HG03432 (cell line): ENCODE data around the gene CDK6.
"Not testable (repeated sequence)": the region's sequence is repeated elsewhere in the genome, so short reads cannot be mapped to it uniquely, and the experiment has no call there.

ENCODE experiments used
- ATAC-seq: cut with Tn5 transposase; IDR thresholded peaks from one replicate; pipeline ENCODE4 v1.9.1; 2021; ENCODE audit warnings: mild to moderate bottlenecking, moderate library complexity; ENCODE audit not compliant: unreplicated experiment

CDK6 gene

GRCh38 chr7:92836489-92836999 is at the start of gene CDK6:
Gene CDK6 (minus strand): TSS chr7:92836573. CDS start chr7:92833323, 3,250 bp downstream.
- peak; percentile 44 for ATAC-seq

DNA sequence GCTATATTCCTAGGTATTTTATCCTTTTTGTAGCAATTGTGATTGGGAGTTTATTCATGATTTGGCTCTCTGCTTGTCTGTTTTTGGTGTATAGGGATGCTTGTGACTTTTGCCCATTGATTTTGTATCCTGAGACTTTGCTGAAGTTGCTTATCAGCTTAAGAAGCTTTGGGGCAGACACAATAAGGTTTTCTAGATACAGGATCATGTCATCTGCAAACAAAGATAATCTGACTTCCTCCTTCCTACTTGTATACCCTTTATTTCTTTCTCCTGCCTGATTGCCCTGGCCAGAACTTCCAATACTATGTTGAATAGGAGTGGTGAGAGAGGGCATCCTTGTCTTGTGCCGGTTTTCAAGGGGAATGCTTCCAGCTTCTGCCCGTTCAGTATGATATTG is 49.7 kb upstream of the CDK6 start:
- ATAC-seq, result not testable (repeated sequence)

DNA sequence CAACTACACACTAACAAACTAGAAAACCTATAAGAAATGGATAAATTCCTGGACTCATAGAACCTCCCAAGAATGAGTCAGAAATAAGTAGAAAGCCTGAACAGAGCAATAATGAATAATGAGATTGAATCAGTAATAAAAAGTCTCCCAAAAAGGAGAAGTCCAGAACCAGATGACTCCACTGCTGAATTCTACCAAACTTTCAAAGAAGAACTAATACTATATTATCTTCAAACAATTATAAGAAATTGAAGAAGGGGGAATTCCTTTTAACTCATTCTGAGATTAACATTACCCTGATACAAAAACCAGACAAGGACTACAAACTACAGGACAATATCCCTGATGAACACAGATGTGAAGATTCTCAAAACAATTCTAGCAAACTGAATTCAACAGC is 47.8 kb upstream of the CDK6 start:
- no peak for ATAC-seq

GRCh38 chr7:92882760-92883159 is 46.4 kb upstream of the CDK6 start:
- no peak for ATAC-seq

- no peak for ATAC-seq
Observed at GRCh38 chr7:92881091-92881485, 44.7 kb upstream of the CDK6 start.

- peak; percentile 53 for ATAC-seq
Observed at GRCh38 chr7:92880212-92881090, 44.1 kb upstream of the CDK6 start.

- no peak for ATAC-seq
Observed at GRCh38 chr7:92877367-92877766, 41.0 kb upstream of the CDK6 start.

- no peak for ATAC-seq
Observed at GRCh38 chr7:92876836-92877235, 40.5 kb upstream of the CDK6 start.

- peak; percentile 62 for ATAC-seq
Observed at GRCh38 chr7:92875719-92876118, 39.3 kb upstream of the CDK6 start.

DNA sequence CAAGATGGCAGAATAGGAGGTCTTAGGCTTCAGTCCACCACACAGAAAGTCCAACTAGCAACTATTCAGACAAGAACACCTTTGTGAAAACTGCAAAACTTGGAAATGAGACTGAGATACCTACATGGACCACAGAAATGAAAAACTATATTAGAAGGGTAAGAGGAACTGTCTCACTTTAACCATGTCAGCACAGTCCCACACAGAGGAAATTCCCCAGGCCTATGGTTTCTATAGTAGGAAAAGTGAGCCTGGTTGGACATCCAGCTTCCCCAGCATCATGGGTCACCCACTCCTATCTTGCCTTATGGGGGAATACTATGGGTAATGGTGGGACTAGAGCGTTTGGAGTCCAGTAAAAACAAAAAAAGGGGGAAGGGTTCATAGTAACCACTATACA is 38.8 kb upstream of the CDK6 start:
- peak; percentile 12 for ATAC-seq

DNA sequence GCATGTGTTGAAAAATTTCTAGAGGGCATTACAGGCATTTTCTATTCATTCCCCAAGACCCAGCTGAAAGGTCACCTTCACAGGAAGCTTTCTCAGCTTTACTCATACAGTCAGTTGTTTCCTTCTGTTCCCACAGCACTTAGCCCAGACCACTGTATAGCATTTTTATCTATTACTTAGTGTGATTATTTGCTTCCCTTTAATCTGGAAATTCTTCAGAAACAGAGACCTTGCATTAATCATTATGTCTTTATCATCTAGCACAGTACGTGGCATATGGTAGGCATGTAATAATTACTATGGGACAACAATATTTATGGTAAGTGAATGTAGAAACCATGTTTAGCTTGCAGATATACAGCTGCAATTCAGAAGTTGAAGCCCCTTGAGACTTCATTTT is 38.2 kb upstream of the CDK6 start:
- ATAC-seq, result no peak

DNA sequence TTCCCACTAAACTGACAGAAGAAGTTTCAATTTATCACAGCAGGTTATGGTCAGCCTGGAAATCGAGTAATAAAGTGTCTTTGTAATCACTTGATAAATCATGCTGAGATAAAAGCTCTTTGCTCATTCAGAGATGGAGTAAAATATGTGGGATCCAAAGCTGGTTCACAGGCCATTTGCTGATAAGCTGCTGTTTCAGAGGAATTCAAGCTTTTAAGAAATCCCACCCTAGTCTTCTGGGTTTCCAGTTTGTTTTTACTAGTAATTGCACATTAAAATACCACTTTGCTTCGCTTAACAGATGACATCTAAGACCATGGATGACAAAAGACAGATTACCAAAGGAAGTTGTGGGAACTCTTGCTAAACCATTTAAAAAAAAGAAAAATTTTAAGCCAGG is 37.4 kb upstream of the CDK6 start:
- ATAC-seq, result no peak

- ATAC-seq, result no peak
Observed at GRCh38 chr7:92872701-92873100, 36.3 kb upstream of the CDK6 start.

- no peak for ATAC-seq
Observed at GRCh38 chr7:92868683-92869293, 32.4 kb upstream of the CDK6 start.

- not testable (repeated sequence) for ATAC-seq
Observed at GRCh38 chr7:92864169-92864568, 27.8 kb upstream of the CDK6 start.

DNA sequence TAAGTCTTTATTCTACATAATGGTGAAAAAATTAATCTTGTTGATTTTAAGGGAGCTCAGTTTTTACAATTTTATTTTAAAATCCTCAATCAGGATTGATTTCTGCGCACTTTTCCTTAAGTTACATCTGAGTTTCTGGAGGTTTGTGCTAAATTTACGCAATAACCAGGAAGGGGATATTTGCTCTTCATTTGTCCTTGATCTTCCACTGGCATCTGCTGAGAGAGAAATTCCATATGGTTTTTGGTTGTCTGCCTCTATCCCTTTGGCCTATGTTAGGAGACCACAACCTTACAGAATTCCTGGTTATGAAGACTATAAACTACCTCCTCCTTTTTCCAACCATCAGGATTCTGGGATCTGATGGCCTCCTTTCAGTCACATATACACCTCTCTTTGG is 20.1 kb upstream of the CDK6 start:
- ATAC-seq, result no peak

- ATAC-seq, result peak; percentile 93
Observed at GRCh38 chr7:92854501-92855238, 18.3 kb upstream of the CDK6 start.

- ATAC-seq, result no peak
Observed at GRCh38 chr7:92851732-92852131, 15.4 kb upstream of the CDK6 start.

DNA sequence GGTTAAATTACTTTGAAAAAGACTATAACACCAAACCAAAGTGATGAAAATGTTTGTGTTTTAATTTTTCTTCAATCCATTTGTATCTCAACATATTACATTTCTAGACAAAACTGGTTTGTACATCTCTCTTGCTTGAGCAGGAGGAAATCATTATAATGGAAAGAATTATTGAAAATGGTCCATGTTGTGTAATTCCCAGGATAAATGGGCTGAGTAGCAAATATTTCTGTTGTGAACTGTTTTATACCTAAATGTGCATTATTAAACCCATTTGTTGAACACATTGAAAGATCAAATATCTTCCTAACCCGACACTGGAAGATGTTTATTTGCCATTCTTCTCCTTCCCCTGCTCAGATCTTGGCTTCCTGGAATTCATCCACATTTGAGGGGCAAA is 14.1 kb upstream of the CDK6 start:
- no peak for ATAC-seq

DNA sequence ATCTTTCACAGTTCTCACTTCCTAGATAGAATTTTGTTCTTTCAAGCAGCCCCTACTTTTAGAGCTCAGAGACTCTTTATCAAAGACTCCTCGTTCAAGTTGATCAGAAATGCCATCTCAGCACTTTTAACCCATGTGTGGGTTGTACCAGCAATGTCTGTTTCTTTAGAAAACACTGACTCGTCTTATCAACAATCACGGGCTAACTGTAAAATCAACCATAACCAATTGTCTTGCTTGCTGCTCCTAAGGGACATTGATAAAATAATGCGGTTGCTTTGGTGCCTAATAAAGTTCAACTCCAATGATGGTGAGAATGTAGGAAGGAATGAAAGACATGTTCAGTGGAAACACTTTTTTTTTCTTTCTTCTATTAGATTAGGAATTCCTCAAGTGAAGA is 12.9 kb upstream of the CDK6 start:
- ATAC-seq, result no peak

- ATAC-seq, result no peak
Observed at GRCh38 chr7:92848851-92849250, 12.5 kb upstream of the CDK6 start.

DNA sequence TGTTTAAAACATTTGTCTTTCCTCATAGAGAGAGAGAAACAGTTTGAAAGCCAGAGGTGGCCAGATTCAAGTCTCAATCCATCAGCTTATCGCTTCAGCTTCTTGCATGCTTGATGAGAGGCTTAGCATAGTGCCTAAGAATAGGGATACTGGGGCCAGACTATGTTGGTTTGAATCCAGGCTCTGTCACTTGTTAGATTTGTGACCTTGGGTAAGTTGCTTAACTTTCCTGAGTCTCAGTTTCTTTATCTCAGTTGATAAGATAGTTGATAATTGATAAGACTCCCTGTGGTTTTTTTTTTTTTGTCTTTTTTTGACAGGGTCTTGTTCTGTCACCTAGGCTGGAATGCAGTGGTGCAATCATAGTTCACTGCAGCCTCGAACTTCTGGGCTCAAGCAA is 12.1 kb upstream of the CDK6 start:
- no peak for ATAC-seq
